Measurements from ENCODE around the gene CMTM1.

The CMTM1 gene

DNA sequence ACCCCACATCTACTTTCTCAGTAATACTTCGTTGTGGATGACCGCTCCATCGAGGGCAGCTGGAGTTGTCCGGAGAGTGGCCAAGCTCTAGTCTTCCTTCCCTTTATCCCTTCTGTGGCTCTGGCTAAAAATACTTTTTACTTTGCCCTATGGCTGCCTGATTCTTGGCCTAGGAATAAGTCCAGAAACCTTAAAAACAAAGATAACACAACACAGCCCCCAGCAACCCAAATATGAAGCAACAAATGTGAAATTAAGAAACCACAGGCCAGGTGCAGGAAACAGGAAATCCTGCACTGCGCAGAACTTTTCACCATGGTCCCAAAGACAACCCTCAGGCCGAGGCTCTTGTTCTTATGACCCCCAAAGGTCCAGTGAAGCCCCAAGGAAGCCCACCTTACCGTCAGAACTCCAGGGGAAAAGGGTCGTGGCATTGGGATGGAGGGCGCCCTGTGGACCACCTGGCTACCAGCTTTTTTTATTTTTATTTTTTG lies 42.3 kb upstream of the CMTM1 start:
- Histone ChIP-seq H3K36me3 (ENCODE audit: insufficient read depth, low read length) (peaks cover 15% of the 10 kb centered on the region), H3K27me3 (ENCODE audit: control insufficient read depth, insufficient read depth, low read length) (no peaks in the 10 kb centered on the region), H3K4me2 (ENCODE audit: low read length) (no peak overlapping the region), H3K4me1 (ENCODE audit: control insufficient read depth, insufficient read depth, low read length) (peaks cover 16% of the 10 kb centered on the region), H3K4me3 (ENCODE audit: low read length) (no peak overlapping the region), H3K9me3 (replicated peaks; ENCODE audit: low read length) (no peaks in the 10 kb centered on the region), H3K9ac (ENCODE audit: low read depth, low read length) (no peak overlapping the region)

DNA sequence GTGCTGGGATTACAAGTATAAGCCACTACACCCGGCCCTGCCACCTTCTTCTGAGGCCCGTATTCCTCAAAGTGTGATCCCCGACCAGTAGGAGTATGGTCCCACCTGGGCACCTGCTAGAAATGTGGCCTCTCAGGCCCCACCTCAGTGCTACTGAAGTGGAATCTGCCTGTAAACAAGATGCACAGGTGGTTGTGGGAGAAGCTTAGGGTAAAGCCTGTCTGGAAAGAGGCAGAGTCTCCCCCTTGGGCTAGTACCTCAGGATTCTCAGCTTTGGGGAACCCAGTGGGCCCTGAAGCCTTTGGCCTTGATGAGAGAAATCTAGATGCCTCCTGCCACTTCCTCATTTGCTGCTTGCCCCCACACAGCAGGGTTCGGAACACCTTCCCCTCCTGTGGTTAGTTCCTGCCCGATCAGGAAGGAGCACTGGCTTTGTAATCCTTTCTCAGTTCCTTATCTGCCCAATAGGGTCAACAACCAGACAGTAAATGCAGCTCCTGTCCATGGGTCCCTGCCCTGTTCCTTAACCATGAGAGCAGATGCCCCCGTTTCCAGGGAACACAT lies 41.6 kb upstream of the CMTM1 start:
- no peaks in the 10 kb centered on the region for H3K9me3 ChIP-seq (replicated peaks; ENCODE audit: low read length)
- H3K27me3 ChIP-seq (ENCODE audit: control insufficient read depth, insufficient read depth, low read length), result no peaks in the 10 kb centered on the region
- peaks cover 16% of the 10 kb centered on the region for H3K36me3 ChIP-seq (ENCODE audit: insufficient read depth, low read length)
- H3K4me2 ChIP-seq (ENCODE audit: low read length), result no peak overlapping the region
- no peak overlapping the region for H3K9ac ChIP-seq (ENCODE audit: low read depth, low read length)
- no peak overlapping the region for H3K4me3 ChIP-seq (ENCODE audit: low read length)
- peaks cover 16% of the 10 kb centered on the region for H3K4me1 ChIP-seq (ENCODE audit: control insufficient read depth, insufficient read depth, low read length)

DNA sequence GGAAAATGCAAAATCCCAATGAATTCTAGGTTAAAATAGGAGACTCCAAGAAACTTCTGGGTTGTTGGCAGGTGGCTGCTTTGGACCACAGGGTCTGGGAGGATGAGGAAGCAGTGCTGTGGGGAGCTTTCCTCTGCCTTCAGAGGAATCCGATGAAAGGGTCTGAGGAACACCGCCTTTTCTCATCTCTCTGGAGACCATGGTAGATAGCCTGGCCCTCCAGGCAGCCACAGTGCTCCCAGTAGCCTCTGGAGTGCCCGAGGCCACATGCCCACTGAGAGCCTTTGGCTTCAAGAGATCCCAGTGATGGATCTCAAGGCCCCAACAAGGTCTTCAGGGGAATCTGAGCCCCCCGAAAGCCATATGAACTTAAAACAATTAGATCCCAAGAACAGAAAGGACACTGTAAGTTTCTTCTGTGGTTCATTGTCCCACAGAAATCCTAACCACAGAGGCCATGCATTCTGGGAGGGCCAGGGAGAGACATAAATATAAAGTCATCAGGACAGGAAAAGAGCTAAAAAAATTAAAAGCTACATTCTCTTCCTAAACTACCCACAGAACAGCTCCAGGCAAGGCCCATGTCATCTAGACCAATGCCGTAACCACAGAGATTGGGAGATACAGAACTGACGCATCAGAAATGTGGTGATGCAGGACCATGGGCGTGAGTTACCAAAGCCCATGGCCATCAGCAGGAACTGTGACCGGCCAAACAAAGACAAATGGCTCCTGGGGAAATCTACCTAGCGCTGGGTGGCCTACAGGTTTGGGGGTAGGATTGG lies 40.7 kb upstream of the CMTM1 start:
- peaks cover 18% of the 10 kb centered on the region for H3K36me3 ChIP-seq (ENCODE audit: insufficient read depth, low read length)
- H3K9me3 ChIP-seq (replicated peaks; ENCODE audit: low read length), result no peaks in the 10 kb centered on the region
- no peak overlapping the region for H3K9ac ChIP-seq (ENCODE audit: low read depth, low read length)
- H3K27me3 ChIP-seq (ENCODE audit: control insufficient read depth, insufficient read depth, low read length), result no peaks in the 10 kb centered on the region
- no peak overlapping the region for H3K4me2 ChIP-seq (ENCODE audit: low read length)
- no peak overlapping the region for H3K4me3 ChIP-seq (ENCODE audit: low read length)
- peaks cover 16% of the 10 kb centered on the region for H3K4me1 ChIP-seq (ENCODE audit: control insufficient read depth, insufficient read depth, low read length)

DNA sequence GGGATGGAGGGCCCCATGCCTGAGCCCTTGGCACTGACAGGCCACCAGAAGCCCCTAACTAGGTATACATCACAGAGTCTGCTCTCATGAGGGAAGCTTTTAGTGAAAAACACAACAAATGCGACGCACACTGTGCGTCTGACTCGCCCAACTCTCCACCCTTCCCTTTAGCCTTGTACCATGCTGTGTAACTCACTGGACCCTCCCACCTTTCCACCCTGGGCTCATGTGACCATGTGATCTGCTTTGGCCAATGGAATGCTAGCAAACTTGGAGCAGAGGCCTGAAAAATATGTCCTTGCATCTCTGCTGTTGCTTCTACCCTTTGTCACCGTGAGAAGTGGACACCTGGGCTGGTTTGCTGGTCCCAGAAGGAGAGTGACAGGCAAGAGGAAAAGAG lies 37.9 kb upstream of the CMTM1 start:
- no peaks in the 10 kb centered on the region for H3K4me1 ChIP-seq (ENCODE audit: control insufficient read depth, insufficient read depth, low read length)
- no peaks in the 10 kb centered on the region for H3K27me3 ChIP-seq (ENCODE audit: control insufficient read depth, insufficient read depth, low read length)
- no peak overlapping the region for H3K9ac ChIP-seq (ENCODE audit: low read depth, low read length)
- H3K4me3 ChIP-seq (ENCODE audit: low read length), result no peak overlapping the region
- H3K9me3 ChIP-seq (replicated peaks; ENCODE audit: low read length), result no peaks in the 10 kb centered on the region
- peaks cover 26% of the 10 kb centered on the region for H3K36me3 ChIP-seq (ENCODE audit: insufficient read depth, low read length)
- no peak overlapping the region for H3K4me2 ChIP-seq (ENCODE audit: low read length)

DNA sequence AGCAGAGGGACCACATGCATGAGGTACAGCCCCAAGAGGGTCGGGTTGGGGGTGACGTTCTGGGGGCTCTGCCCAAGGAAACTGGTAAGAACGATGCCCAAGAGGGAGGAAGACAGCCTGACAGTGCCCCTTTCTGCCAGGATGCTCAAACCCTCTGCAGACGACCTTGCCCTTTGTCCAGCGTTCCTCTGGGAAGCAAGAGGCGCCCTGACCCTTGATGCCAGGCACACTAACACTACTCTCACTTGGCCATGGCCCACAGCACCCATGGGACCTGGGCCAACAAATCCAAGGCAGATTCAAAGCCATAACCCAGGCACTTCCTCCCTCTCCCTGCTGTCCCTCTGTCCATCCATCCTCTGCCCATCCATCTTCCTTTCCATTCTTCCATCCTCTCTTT lies 36.8 kb upstream of the CMTM1 start:
- no peak overlapping the region for H3K4me3 ChIP-seq (ENCODE audit: low read length)
- H3K4me2 ChIP-seq (ENCODE audit: low read length), result no peak overlapping the region
- H3K4me1 ChIP-seq (ENCODE audit: control insufficient read depth, insufficient read depth, low read length), result no peaks in the 10 kb centered on the region
- peaks cover 26% of the 10 kb centered on the region for H3K36me3 ChIP-seq (ENCODE audit: insufficient read depth, low read length)
- H3K27me3 ChIP-seq (ENCODE audit: control insufficient read depth, insufficient read depth, low read length), result no peaks in the 10 kb centered on the region
- H3K9ac ChIP-seq (ENCODE audit: low read depth, low read length), result no peak overlapping the region
- H3K9me3 ChIP-seq (replicated peaks; ENCODE audit: low read length), result no peaks in the 10 kb centered on the region

DNA sequence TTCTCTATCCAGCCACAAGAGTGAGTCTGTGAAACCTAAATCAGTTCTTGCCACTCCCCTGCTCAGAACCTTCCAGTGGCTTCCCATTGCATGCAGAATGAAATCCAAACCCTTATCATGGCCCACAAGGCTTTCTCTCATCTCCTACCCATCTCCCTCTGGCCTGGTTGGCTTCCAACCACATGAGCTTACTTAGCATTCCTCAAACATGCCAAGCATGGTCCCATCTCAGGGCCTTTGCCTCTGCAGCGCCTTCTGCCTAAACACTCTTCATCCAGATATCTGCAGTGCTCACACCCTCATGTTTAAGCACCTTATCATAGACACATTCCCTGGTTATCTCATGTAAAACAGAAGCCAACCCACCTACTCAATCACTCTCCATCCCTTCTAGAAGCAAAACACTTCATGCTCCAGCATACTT lies 31.9 kb upstream of the CMTM1 start:
- H3K4me2 ChIP-seq (ENCODE audit: low read length), result no peak overlapping the region
- H3K4me1 ChIP-seq (ENCODE audit: control insufficient read depth, insufficient read depth, low read length), result no peaks in the 10 kb centered on the region
- H3K4me3 ChIP-seq (ENCODE audit: low read length), result no peak overlapping the region
- H3K9me3 ChIP-seq (replicated peaks; ENCODE audit: low read length), result no peaks in the 10 kb centered on the region
- H3K9ac ChIP-seq (ENCODE audit: low read depth, low read length), result no peak overlapping the region
- H3K36me3 ChIP-seq (ENCODE audit: insufficient read depth, low read length), result peaks cover 40% of the 10 kb centered on the region
- H3K27me3 ChIP-seq (ENCODE audit: control insufficient read depth, insufficient read depth, low read length), result no peaks in the 10 kb centered on the region

DNA sequence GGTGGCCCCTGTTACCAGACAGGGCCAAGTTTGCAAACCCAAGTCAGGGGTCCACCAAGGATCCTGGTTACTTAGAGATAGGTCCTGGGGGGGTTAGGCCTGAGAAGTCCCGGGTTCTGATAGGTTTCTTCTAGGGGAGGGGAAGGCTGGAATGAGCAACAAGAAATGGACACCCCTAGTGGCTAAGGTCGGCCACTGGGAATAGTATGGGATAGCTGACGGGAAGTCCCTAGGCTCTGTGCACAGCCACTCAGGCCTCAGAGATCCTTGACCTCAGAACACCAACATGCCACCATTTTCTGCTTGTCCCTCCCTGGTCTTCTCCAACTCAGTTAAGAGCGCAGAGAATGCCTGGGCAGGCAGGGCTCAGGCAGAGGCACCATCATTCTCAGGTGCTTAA lies 29.7 kb upstream of the CMTM1 start:
- H3K36me3 ChIP-seq (ENCODE audit: insufficient read depth, low read length), result peaks cover 30% of the 10 kb centered on the region
- no peaks in the 10 kb centered on the region for H3K9me3 ChIP-seq (replicated peaks; ENCODE audit: low read length)
- no peak overlapping the region for H3K4me2 ChIP-seq (ENCODE audit: low read length)
- no peaks in the 10 kb centered on the region for H3K27me3 ChIP-seq (ENCODE audit: control insufficient read depth, insufficient read depth, low read length)
- H3K4me3 ChIP-seq (ENCODE audit: low read length), result no peak overlapping the region
- no peaks in the 10 kb centered on the region for H3K4me1 ChIP-seq (ENCODE audit: control insufficient read depth, insufficient read depth, low read length)
- no peak overlapping the region for H3K9ac ChIP-seq (ENCODE audit: low read depth, low read length)

DNA sequence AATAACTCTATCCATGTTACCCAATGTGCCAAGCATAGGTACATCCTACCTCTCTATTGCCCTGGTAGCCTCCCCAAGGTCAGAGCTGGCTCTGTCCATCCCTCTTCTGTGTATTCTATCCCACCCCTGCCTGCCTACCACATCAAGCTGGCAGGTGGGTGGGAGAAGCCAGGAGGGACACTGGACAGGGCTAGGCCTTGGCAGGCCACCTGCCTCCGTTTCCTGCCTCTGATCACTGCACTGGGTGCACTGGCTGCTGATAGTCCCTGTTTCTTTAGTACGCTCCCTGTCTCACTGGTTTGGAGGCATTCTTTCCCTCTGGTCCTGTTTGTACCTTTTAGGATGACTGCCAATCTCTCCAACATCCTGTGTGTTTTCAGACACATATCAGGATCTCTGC lies 29.0 kb upstream of the CMTM1 start:
- Histone ChIP-seq H3K4me3 (ENCODE audit: low read length) (no peak overlapping the region), H3K27me3 (ENCODE audit: control insufficient read depth, insufficient read depth, low read length) (no peaks in the 10 kb centered on the region), H3K36me3 (ENCODE audit: insufficient read depth, low read length) (peaks cover 30% of the 10 kb centered on the region), H3K4me2 (ENCODE audit: low read length) (no peak overlapping the region), H3K4me1 (ENCODE audit: control insufficient read depth, insufficient read depth, low read length) (no peaks in the 10 kb centered on the region), H3K9me3 (replicated peaks; ENCODE audit: low read length) (no peaks in the 10 kb centered on the region), H3K9ac (ENCODE audit: low read depth, low read length) (no peak overlapping the region)

DNA sequence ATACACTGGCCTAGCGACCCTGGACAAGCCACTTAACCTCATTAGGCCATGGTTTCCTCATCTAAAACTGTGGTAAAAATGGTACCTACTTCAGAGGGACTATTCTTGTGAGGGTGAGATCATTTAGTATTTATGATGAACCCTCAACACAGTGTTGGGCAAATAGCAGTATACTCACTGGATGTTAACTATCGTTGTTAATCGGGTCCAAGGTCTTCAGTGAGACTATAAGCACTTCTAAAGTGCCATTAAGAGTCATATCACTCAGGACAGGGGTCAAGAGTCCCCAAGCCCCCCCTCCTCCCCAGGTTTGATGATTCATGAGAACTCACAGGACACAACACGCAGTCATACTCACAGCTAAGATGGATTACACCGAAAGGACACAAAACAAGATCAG lies 27.3 kb upstream of the CMTM1 start:
- peaks cover 33% of the 10 kb centered on the region for H3K36me3 ChIP-seq (ENCODE audit: insufficient read depth, low read length)

DNA sequence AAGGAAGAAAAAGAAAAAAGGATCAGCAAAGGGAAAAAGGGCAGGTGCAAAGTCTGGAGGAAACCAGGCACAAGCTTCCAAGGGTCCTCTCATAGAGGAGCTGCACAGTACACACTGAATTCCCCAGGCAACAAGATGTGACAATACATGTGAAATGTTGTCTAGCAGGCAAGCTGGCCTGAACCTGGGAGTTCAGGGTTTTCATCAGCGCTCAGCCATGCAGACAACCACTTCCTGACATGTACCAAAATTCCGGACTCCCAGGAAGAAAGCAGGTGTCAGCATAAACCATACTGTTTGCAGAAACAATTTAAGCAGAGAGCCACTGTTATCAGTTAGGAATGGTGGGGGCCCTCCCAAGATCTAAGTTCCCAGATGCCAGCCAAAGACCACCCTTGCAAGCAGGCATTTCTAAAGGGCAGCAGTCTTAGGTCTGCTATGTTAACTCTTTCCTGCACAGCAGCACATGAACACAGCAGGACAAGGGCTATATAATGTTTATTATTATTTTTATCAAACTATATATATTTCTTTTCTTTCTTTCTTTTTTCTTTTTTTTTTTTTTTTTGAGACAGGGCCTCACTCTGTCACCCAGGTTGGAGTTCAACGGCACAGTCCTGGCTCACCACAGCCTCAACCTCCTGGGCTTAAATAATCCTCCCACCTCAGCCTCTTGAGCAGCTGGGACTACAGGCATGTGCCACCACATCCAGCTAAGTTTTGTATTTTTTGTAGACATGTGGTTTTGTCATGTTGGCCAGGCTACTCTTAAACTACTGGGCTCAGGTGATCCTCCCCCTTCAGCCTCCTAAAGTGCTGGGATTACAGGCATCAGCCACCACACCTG lies 26.4 kb upstream of the CMTM1 start:
- Histone ChIP-seq H3K27me3 (ENCODE audit: control insufficient read depth, insufficient read depth, low read length) (no peaks in the 10 kb centered on the region), H3K9ac (ENCODE audit: low read depth, low read length) (no peak overlapping the region), H3K9me3 (replicated peaks; ENCODE audit: low read length) (no peaks in the 10 kb centered on the region), H3K4me1 (ENCODE audit: control insufficient read depth, insufficient read depth, low read length) (no peaks in the 10 kb centered on the region), H3K4me2 (ENCODE audit: low read length) (no peak overlapping the region), H3K4me3 (ENCODE audit: low read length) (no peak overlapping the region), H3K36me3 (ENCODE audit: insufficient read depth, low read length) (peaks cover 40% of the 10 kb centered on the region)

More for the DNA sequence above, 27.3 kb upstream of the CMTM1 start:
- H3K4me3 ChIP-seq (ENCODE audit: low read length), result no peak overlapping the region
- H3K27me3 ChIP-seq (ENCODE audit: control insufficient read depth, insufficient read depth, low read length), result no peaks in the 10 kb centered on the region
- no peak overlapping the region for H3K4me2 ChIP-seq (ENCODE audit: low read length)
- H3K4me1 ChIP-seq (ENCODE audit: control insufficient read depth, insufficient read depth, low read length), result no peaks in the 10 kb centered on the region
- H3K9me3 ChIP-seq (replicated peaks; ENCODE audit: low read length), result no peaks in the 10 kb centered on the region
- H3K9ac ChIP-seq (ENCODE audit: low read depth, low read length), result no peak overlapping the region
